Measurements from ENCODE around the gene ARHGAP6.
"Not testable (repeated sequence)": the region's sequence is repeated elsewhere in the genome, so short reads cannot be mapped to it uniquely, and the experiment has no call there.

The ARHGAP6 gene

GRCh38 chrX:11525685-11526084 is 140.0 kb downstream of the ARHGAP6 start:
- no peak for DNase-seq (ENCODE audit: low read depth)

GRCh38 chrX:11519234-11519633 is 146.5 kb downstream of the ARHGAP6 start:
- not testable (repeated sequence) for DNase-seq (ENCODE audit: low read depth)

- DNase-seq (ENCODE audit: low read depth) = no peak
Measured at GRCh38 chrX:11509786-11510185, 155.9 kb downstream of the ARHGAP6 start.

GRCh38 chrX:11504234-11504633 is 161.5 kb downstream of the ARHGAP6 start:
- DNase-seq (ENCODE audit: low read depth) = no peak

- no peak for DNase-seq (ENCODE audit: low read depth)
Measured at GRCh38 chrX:11499076-11500044, 166.4 kb downstream of the ARHGAP6 start.

GRCh38 chrX:11491375-11491774 is 174.3 kb downstream of the ARHGAP6 start:
- DNase-seq (ENCODE audit: low read depth) = not testable (repeated sequence)

GRCh38 chrX:11484290-11484689 is 181.4 kb downstream of the ARHGAP6 start:
- no peak for DNase-seq (ENCODE audit: low read depth)

- DNase-seq (ENCODE audit: low read depth) = no peak
Measured at GRCh38 chrX:11481035-11481434, 184.7 kb downstream of the ARHGAP6 start.

- DNase-seq (ENCODE audit: low read depth) = no peak
Measured at GRCh38 chrX:11480626-11481025, 185.1 kb downstream of the ARHGAP6 start.

GRCh38 chrX:11478911-11479310 is 186.8 kb downstream of the ARHGAP6 start:
- DNase-seq (ENCODE audit: low read depth) = no peak

- DNase-seq (ENCODE audit: low read depth) = no peak
Measured at GRCh38 chrX:11478026-11478425, 187.7 kb downstream of the ARHGAP6 start.

- DNase-seq (ENCODE audit: low read depth) = no peak
Measured at GRCh38 chrX:11474576-11474975, 191.1 kb downstream of the ARHGAP6 start.

GRCh38 chrX:11474021-11474420 is 191.7 kb downstream of the ARHGAP6 start:
- no peak for DNase-seq (ENCODE audit: low read depth)

GRCh38 chrX:11472879-11473278 is 192.8 kb downstream of the ARHGAP6 start:
- no peak for DNase-seq (ENCODE audit: low read depth)

- no peak for DNase-seq (ENCODE audit: low read depth)
Measured at GRCh38 chrX:11472381-11472780, 193.3 kb downstream of the ARHGAP6 start.

- DNase-seq (ENCODE audit: low read depth) = no peak
Measured at GRCh38 chrX:11470250-11470974, 195.3 kb downstream of the ARHGAP6 start.

- no peak for DNase-seq (ENCODE audit: low read depth)
Measured at GRCh38 chrX:11465648-11466411, 199.9 kb downstream of the ARHGAP6 start.

- no peak for DNase-seq (ENCODE audit: low read depth)
Measured at GRCh38 chrX:11464836-11465463, 200.8 kb downstream of the ARHGAP6 start.

- no peak for DNase-seq (ENCODE audit: low read depth)
Measured at GRCh38 chrX:11464380-11464779, 201.3 kb downstream of the ARHGAP6 start.

- DNase-seq (ENCODE audit: low read depth) = no peak
Measured at GRCh38 chrX:11462648-11463047, 203.1 kb downstream of the ARHGAP6 start.

- no peak for DNase-seq (ENCODE audit: low read depth)
Measured at GRCh38 chrX:11462136-11462535, 203.6 kb downstream of the ARHGAP6 start.
